AG04449 (cell line): ENCODE results near the gene CATSPER4.

Source experiments
- CTCF ChIA-PET: fragments of 350-600 bp; formaldehyde crosslinking; extraction: SDS; loops from one replicate; lab custom pipeline; 2021; ENCODE audit warnings: antibody characterized with exemption; lab: Yijun Ruan, JAX
- POLR2A ChIA-PET: fragments of 400-600, 350-600 bp; formaldehyde crosslinking; extraction: SDS; loops from one replicate; lab custom pipeline; 2020; ENCODE audit warnings: antibody characterized with exemption, inconsistent platforms; lab: Yijun Ruan, JAX
- DNase-seq: peaks from one replicate; pipeline ENCODE4 v3.0.0-alpha.2; 2010; ENCODE audit warnings: low read depth, low spot score
- H3K4me3 ChIP-seq: 2 replicates; pipeline ENCODE4 v1.5.1; 2011; ENCODE audit warnings: low read depth, mild to moderate bottlenecking, control low read depth, low read length
- CTCF ChIP-seq: IDR thresholded peaks from one replicate; pipeline ENCODE4 v1.5.1; 2011; ENCODE audit warnings: mild to moderate bottlenecking, moderate library complexity, low read length, control low read depth, inconsistent platforms; ENCODE audit not compliant: insufficient read depth; ENCODE audit errors: missing control alignments

The CATSPER4 gene

GRCh38 chr1:26153966-26154532, 36.4 kb upstream of the CATSPER4 start:
- DNase-seq: no peak
- POLR2A ChIA-PET: no interaction called here
- no peak overlapping the region for H3K4me3 ChIP-seq
- CTCF ChIA-PET: interaction anchor here (1.3 to 6.6 kb wide), 6 partner anchors 10 to 263 kb away, joined by 3 to 70 read pairs (median 16); partner anchors contain the start of gene ZNF593
- TF ChIP-seq CTCF: no peak

GRCh38 chr1:26154750-26155149, 35.7 kb upstream of the CATSPER4 start:
- ChIA-PET CTCF (interaction anchor here (1.3 to 6.6 kb wide), 7 partner anchors 9 to 262 kb away, joined by 3 to 70 read pairs (median 10); partner anchors contain the start of genes CEP85 and ZNF593), POLR2A (no interaction called here)

GRCh38 chr1:26155370-26156284, 34.8 kb upstream of the CATSPER4 start:
- ChIA-PET CTCF (interaction anchor here (0.7 to 6.6 kb wide), 12 partner anchors 8 to 262 kb away, joined by 3 to 70 read pairs (median 7); partner anchors contain the start of genes CEP85 and ZNF593), POLR2A (no interaction called here)
- TF ChIP-seq CTCF: no peak
- DNase-seq: no peak
- no peak overlapping the region for H3K4me3 ChIP-seq

More at GRCh38 chr1:26154750-26155149, 35.7 kb upstream of the CATSPER4 start:
- no peak for DNase-seq
- no peak for TF ChIP-seq CTCF
- no peak overlapping the region for H3K4me3 ChIP-seq

- CTCF ChIA-PET: interaction anchor here (0.7 to 6.6 kb wide), 12 partner anchors 8 to 166 kb away, joined by 3 to 70 read pairs (median 6); partner anchors contain the start of genes C1orf232 and ZNF593
- DNase-seq: no peak
- no peak overlapping the region for H3K4me3 ChIP-seq
- TF ChIP-seq CTCF: no peak
- POLR2A ChIA-PET: no interaction called here
These were observed 33.9 kb upstream of the CATSPER4 start for GRCh38 chr1:26156285-26157038.

GRCh38 chr1:26158271-26158907, 32.0 kb upstream of the CATSPER4 start:
- no peak for TF ChIP-seq CTCF
- CTCF ChIA-PET: interaction anchor here (1.3 to 6.6 kb wide), 5 partner anchors 15 to 164 kb away, joined by 3 to 70 read pairs (median 21); partner anchors contain the start of gene CEP85
- POLR2A ChIA-PET: no interaction called here
- DNase-seq: no peak
- H3K4me3 ChIP-seq: no peak overlapping the region
